ENCODE results near the gene PPP2R5C.

Gene PPP2R5C

GRCh38 chr14:101858791-101859537 is 97.5 kb downstream of the PPP2R5C start:
- no peak for DNase-seq
- H3K27me3 ChIP-seq (replicated peaks) = no peaks in the 10 kb centered on the region
- no peak overlapping the region for H3K27ac ChIP-seq
- in situ Hi-C loops (cut with HindIII; ENCODE audit: low pct_ligation_motif_present, low sequenced_read_pairs) = no loop called here
- H3K36me3 ChIP-seq (replicated peaks) = no peaks in the 10 kb centered on the region
- TF ChIP-seq, protein P1, sequence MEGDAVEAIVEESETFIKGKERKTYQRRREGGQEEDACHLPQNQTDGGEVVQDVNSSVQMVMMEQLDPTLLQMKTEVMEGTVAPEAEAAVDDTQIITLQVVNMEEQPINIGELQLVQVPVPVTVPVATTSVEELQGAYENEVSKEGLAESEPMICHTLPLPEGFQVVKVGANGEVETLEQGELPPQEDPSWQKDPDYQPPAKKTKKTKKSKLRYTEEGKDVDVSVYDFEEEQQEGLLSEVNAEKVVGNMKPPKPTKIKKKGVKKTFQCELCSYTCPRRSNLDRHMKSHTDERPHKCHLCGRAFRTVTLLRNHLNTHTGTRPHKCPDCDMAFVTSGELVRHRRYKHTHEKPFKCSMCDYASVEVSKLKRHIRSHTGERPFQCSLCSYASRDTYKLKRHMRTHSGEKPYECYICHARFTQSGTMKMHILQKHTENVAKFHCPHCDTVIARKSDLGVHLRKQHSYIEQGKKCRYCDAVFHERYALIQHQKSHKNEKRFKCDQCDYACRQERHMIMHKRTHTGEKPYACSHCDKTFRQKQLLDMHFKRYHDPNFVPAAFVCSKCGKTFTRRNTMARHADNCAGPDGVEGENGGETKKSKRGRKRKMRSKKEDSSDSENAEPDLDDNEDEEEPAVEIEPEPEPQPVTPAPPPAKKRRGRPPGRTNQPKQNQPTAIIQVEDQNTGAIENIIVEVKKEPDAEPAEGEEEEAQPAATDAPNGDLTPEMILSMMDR (IDR thresholded peaks at IDR 0.05; ENCODE audit: low read depth, low read length, missing control alignments) = no peak
- no peak overlapping the region for H3K4me3 ChIP-seq (ENCODE audit: low read depth, low read length)

GRCh38 chr14:101859538-101859902 is 98.0 kb downstream of the PPP2R5C start:
- TF ChIP-seq, protein P1 (IDR thresholded peaks at IDR 0.05; ENCODE audit: low read depth, low read length, missing control alignments) = no peak
- Histone ChIP-seq H3K4me3 (ENCODE audit: low read depth, low read length) (no peak overlapping the region), H3K36me3 (replicated peaks) (no peaks in the 10 kb centered on the region), H3K27me3 (replicated peaks) (no peaks in the 10 kb centered on the region), H3K27ac (no peak overlapping the region)
- in situ Hi-C loops (cut with HindIII; ENCODE audit: low pct_ligation_motif_present, low sequenced_read_pairs) = no loop called here
- no peak for DNase-seq

GRCh38 chr14:101859958-101860357 is 98.4 kb downstream of the PPP2R5C start:
- Histone ChIP-seq H3K27me3 (replicated peaks) (no peaks in the 10 kb centered on the region), H3K4me3 (ENCODE audit: low read depth, low read length) (no peak overlapping the region), H3K27ac (no peak overlapping the region), H3K36me3 (replicated peaks) (no peaks in the 10 kb centered on the region)
- TF ChIP-seq, protein P1 (IDR thresholded peaks at IDR 0.05; ENCODE audit: low read depth, low read length, missing control alignments) = no peak
- no peak for DNase-seq
- in situ Hi-C loops (cut with HindIII; ENCODE audit: low pct_ligation_motif_present, low sequenced_read_pairs) = no loop called here

- TF ChIP-seq, protein P1 (IDR thresholded peaks at IDR 0.05; ENCODE audit: low read depth, low read length, missing control alignments) = no peak
- H3K4me3 ChIP-seq (ENCODE audit: low read depth, low read length) = no peak overlapping the region
- H3K27ac ChIP-seq = no peak overlapping the region
- no peaks in the 10 kb centered on the region for H3K36me3 ChIP-seq (replicated peaks)
- H3K27me3 ChIP-seq (replicated peaks) = no peaks in the 10 kb centered on the region
- DNase-seq = no peak
- in situ Hi-C loops (cut with HindIII; ENCODE audit: low pct_ligation_motif_present, low sequenced_read_pairs) = no loop called here
Measured at GRCh38 chr14:101861464-101861863, 100.0 kb downstream of the PPP2R5C start.

- DNase-seq = no peak
- no peak overlapping the region for H3K4me3 ChIP-seq (ENCODE audit: low read depth, low read length)
- in situ Hi-C loops (cut with HindIII; ENCODE audit: low pct_ligation_motif_present, low sequenced_read_pairs) = no loop called here
- H3K36me3 ChIP-seq (replicated peaks) = no peaks in the 10 kb centered on the region
- TF ChIP-seq, protein P1 (IDR thresholded peaks at IDR 0.05; ENCODE audit: low read depth, low read length, missing control alignments) = no peak
- H3K27me3 ChIP-seq (replicated peaks) = no peaks in the 10 kb centered on the region
- H3K27ac ChIP-seq = no peak overlapping the region
Measured at GRCh38 chr14:101862177-101862576, 100.7 kb downstream of the PPP2R5C start.

GRCh38 chr14:101862711-101863110 is 101.2 kb downstream of the PPP2R5C start:
- no peaks in the 10 kb centered on the region for H3K27me3 ChIP-seq (replicated peaks)
- H3K4me3 ChIP-seq (ENCODE audit: low read depth, low read length) = no peak overlapping the region
- no peaks in the 10 kb centered on the region for H3K36me3 ChIP-seq (replicated peaks)
- in situ Hi-C loops (cut with HindIII; ENCODE audit: low pct_ligation_motif_present, low sequenced_read_pairs) = no loop called here
- TF ChIP-seq, protein P1 (IDR thresholded peaks at IDR 0.05; ENCODE audit: low read depth, low read length, missing control alignments) = no peak
- no peak for DNase-seq
- no peak overlapping the region for H3K27ac ChIP-seq
